OCI-LY3 (cell line): ENCODE results near the gene HMCN1.

Source experiments
- CTCF ChIP-seq: fragments of 200-600, 300-600 bp; sonication (generic); IDR thresholded peaks from 2 replicates; pipeline ENCODE4 v1.5.1; 2014; ENCODE audit warnings: antibody characterized with exemption, low read length, low read depth
- EZH2phosphoT487 ChIP-seq: fragments of 200-600 bp; shearing (Covaris generic); IDR thresholded peaks from 2 replicates; pipeline ENCODE4 v1.6.1; 2018; ENCODE audit warnings: antibody characterized with exemption, mixed run types, low read depth

GRCh38 chr1:185857442-185857841, 123.3 kb downstream of the HMCN1 start:
- no peak for TF ChIP-seq CTCF
- no peak for TF ChIP-seq EZH2phosphoT487
